ENCODE data around the gene HOXA9. TPM values are rescaled to one million over a fixed set of nuclear protein-coding genes. Genes with fewer than 3 reads are reported as not detected.
A peak's percentile ranks its signal among the peaks of the same experiment; 100 is the strongest.

Gene HOXA9
- polyA plus RNA-seq, 4 donors = 86.6 to 118 (median 107) TPM

GRCh38 chr7:27167916-27168264 is 2.6 kb upstream of the HOXA9 start:
- DNase-seq (ENCODE audit: low read depth in 4 of 4, low spot score in 2 of 4) = no peak

DNA sequence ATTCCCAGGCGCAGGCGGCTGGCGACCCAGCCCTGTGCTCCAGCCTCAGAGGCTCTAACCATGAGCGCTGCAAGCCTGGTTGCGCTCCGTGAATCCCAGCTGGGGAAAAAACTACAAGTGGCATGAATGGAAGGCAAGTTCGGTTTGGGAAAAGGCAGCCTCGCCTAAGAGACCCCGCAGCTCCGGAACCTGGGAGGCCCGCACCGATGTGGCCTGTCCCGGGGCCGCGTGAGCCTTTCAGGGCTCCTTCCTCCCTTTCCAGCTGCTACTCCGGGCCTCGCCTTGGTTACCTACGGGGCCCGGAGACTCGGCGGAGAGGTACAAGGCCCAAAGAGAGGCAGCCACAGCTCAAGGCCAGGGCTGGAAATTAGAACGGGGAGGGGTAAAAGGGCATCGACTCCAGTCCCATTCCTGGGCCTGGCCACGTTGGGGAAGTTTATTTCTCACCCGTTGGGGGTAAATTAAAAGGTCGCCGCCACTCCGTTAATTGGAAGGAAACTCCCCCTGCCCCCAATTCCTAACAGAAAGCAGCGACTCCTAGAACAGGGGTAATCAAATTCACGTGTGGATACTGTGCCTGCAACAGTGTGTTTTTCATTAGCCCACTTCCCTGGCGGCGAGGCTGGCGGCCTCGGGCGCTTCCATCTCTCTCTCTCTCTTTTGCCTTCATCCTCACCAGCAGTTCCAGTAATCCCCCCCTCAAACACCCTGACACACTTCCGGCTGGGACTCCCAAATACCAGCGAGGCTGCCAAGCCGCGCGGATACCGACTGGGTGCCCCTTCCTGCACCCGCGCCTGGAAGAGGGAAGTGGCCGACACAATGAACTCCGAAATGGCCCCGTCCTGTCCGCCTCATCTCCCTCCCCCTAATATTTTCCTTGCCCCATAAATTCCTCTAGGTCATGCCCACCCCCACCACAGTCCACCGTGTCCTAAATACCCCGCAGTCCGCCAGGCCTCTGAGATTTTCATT is 1.5 kb upstream of the HOXA9 start:
- DNase-seq (ENCODE audit: low read depth in 4 of 4, low spot score in 2 of 4) = no peak

DNA sequence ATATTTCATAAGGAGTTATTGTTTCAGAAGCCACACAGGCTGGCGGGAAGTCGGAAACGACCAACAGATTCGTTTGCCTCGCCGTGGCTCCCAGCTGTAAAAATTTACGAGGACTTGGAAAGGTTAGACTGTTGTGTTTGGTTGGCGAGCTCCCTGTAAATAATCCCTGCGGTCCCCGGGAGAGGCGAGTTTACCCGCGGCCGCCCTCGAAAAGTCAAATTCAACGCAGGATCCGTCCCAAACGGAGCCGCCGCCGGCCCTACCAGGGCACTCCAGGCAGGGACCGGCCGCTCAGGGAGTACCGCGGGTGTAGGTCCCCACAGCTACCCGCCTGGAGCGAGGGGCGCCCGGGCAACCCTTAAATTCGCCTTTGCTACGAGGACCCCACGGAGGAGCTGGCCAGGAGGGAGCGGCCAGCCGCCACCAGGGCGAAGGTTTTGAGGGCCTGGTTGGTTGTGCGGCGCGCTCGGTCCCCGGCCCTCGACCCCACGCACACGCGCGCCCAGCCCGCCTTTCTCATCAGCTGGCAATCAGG is 726 bp upstream of the HOXA9 start:
- DNase-seq (ENCODE audit: low read depth in 4 of 4, low spot score in 2 of 4) = peak in 1 of 4 donors; percentile 85

GRCh38 chr7:27164367-27165088 is 809 bp downstream of the HOXA9 start:
- DNase-seq (ENCODE audit: low read depth in 4 of 4, low spot score in 2 of 4) = no peak

- no peak for DNase-seq (ENCODE audit: low read depth in 4 of 4, low spot score in 2 of 4)
These were observed 1.3 kb downstream of the HOXA9 start for GRCh38 chr7:27164045-27164366.

- no peak for DNase-seq (ENCODE audit: low read depth in 4 of 4, low spot score in 2 of 4)
These were observed 1.9 kb downstream of the HOXA9 start for GRCh38 chr7:27163288-27164044.

DNA sequence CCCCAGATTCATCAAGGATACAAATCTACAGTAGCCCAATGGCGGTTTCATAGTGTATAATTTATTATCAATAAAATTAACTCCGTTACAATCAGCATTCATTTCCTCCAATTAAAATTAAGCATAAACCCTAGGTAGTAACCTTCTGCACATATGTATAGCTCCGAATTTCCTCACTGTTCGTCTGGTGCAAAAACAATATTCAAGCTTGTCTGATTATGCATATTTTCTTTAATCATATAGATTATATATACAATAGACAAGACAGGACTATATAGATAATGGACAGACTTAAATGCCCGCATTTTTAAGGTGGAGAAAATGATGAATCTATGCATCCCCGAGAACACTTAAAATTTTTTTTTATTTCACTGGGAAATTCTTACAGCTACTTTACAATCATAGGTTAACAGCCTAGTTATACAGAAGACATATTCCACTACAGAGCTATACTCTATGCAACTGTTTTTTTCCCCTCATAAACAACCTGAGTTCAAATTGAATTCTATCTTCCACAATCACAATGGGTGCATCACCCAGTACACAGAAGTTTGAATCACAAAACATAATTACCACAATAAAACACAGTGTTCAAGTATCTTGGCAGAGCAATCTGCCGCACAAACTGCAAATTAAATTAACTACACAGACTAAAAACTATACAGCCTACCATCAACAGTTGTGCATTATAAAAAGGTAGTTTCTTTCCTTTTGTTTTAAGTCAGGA is 2.6 kb downstream of the HOXA9 start:
- DNase-seq (ENCODE audit: low read depth in 4 of 4, low spot score in 2 of 4) = no peak

GRCh38 chr7:27161721-27162560 is 3.4 kb downstream of the HOXA9 start:
- DNase-seq (ENCODE audit: low read depth in 4 of 4, low spot score in 2 of 4) = no peak

DNA sequence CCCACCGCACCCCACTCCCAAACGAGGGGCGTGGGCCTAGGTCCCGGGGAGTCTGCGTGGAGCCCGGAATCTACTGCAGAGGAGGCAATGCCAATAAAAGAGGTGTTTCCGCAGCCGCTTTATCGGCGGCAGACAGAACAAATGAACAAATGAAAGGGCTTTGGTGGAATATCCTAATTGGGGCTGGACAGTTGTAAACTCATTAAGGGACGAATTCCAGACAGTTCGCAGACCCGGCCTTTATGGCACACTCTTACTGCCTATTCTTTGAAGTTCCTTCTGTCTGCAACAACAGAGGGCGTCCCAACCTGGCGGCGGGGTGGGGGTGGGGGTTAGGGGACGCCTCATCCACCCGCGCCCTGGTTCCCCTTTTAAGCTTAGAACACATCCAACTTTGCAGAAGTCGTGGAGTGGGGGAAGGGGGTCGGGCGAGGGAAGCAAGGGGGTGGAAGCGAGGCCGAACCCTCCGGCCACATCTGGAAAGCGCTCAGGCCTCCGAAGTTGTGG is 4.1 kb downstream of the HOXA9 start:
- DNase-seq (ENCODE audit: low read depth in 4 of 4, low spot score in 2 of 4) = no peak

- peak in 3 of 4 donors; percentile 88 to 91 (median 91) for DNase-seq (ENCODE audit: low read depth in 4 of 4, low spot score in 2 of 4)
These were observed 4.7 kb downstream of the HOXA9 start for GRCh38 chr7:27160546-27161213.

- DNase-seq (ENCODE audit: low read depth in 4 of 4, low spot score in 2 of 4) = no peak
These were observed 5.2 kb downstream of the HOXA9 start for GRCh38 chr7:27160145-27160545.

DNA sequence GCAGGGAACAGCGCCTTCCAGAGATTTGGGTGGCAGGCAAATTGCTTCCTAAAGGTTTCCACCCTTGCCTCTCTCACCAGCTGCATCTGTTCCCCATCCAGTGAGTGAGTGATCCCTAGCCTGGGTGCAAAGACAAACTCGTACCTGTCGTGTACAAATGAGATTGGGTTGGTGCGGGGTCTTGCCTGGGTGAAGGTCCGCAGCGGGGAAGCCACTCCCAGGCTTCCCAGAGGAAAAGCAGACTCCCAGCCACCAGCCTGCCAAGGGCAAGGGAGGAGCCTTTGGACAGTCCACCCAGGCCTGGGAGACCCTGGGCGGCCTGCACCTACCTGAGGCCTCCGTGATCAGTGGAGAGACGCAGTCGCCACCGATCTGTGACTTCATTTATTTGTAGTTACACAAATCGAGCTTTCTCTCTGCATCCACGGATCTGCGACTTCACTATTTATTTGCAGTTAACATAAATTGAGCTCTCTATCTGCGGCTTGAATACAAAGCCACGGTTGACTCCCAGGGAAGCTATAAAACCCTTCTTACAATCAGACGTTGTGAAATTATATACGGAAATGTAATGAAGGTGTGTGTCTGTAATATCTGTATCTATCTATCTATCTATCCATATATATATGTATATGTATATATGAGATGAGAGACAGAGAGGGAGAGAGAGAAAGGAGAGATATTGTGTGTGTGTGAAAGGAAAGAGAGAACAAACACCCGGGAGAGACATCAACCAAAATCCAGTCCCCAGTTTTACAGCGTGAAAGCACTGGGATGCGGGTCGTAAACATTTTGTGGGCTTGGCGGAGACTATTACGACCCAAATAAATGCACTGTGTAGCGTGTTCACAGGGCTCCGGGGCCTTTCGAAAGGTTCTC is 5.8 kb downstream of the HOXA9 start:
- no peak for DNase-seq (ENCODE audit: low read depth in 4 of 4, low spot score in 2 of 4)

DNA sequence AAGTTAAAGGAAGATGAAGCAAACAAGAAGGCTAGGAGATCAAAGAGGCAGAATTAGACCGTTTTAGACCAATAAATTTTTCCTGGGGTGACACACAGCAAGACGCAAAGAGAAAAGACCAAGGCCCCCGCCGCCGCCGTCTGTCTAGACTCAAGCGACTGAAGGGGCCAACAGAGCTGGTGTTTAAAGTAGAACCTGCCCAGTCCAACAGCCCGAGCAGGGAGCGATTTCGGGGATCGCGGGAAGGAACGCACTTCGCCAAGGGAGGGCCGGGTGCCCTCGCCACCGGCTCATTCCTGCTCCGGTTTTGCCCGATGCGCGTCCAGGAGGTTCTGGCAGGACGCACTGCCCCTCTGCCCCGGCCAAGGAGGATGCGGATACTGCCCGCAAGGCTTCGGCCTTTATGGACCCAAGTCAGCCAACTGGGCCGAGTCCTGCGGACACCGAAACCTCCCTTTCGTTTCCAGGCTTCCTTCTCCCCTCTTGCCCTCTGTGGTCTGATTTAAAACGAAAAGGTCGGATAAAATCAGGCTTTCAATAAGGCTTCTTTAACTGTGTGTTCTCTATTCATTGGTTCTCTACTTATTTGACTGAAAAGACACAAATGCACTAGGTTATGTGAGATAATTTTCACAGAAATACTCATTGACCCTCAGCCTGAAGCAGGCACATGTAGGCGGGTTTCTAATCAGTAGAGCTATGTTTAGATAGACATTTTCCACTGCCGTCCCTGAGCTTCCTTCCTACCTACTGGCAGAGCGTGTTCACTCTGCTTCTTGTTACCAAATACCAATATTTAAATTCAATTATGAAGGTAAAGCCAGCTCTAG is 6.7 kb downstream of the HOXA9 start:
- DNase-seq (ENCODE audit: low read depth in 4 of 4, low spot score in 2 of 4) = no peak

- no peak for DNase-seq (ENCODE audit: low read depth in 4 of 4, low spot score in 2 of 4)
These were observed 7.5 kb downstream of the HOXA9 start for GRCh38 chr7:27157702-27158431.

GRCh38 chr7:27156916-27157701 is 8.2 kb downstream of the HOXA9 start:
- DNase-seq (ENCODE audit: low read depth in 4 of 4, low spot score in 2 of 4) = no peak
